Stimulated activated CD4-positive, alpha-beta T cell treated with anti-CD3 and anti-CD28 coated beads, Interleukin-2, amount 100 ng/mL, for 48 hours (primary cell): Measurements from ENCODE around the gene CAPZA1.
"Not testable (repeated sequence)": the region's sequence is repeated elsewhere in the genome, so short reads cannot be mapped to it uniquely, and the experiment has no call there.

ENCODE experiments used
- DNase-seq, 2 donors: peaks; one replicate each; pipeline ENCODE4 v3.0.0-alpha.2; 2020

Gene CAPZA1

DNA sequence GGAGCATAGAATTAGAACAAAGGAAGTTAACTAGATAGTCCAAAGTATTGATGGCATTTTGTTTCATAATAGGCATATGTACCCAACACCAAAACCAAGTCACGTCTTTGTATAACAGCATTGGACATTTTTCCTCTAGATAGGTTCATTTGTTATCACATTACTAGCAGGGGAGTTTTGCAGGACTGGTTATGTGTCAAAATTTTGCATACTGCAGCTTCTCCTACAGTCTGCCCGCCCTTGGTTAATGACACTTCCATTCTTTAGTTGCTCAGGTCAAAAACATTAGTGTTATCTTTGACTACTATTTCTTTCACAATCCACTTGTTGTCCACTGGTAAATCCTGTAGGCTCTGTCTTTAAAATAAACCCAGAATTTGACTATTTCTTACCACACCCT lies 8.9 kb downstream of the CAPZA1 start:
- DNase-seq = no peak

DNA sequence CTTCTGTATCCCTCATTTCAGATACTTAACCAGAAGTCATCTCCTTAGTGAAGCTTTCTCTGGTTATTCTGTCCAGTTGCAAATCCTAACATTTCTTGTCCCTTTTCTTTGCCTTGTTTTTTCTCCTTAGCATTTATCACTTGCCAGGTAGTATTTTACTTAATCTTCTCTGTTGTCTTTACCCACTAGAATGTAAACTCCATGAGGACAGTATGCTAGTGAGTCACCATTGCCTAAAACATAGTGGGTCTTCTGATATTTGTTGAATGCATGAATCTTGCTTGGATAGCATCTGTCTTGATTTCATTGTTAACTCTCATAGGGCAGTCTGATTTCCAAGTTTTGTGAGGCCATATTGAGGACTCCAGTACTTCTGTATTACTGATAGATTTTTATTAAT lies 9.6 kb downstream of the CAPZA1 start:
- DNase-seq = no peak

DNA sequence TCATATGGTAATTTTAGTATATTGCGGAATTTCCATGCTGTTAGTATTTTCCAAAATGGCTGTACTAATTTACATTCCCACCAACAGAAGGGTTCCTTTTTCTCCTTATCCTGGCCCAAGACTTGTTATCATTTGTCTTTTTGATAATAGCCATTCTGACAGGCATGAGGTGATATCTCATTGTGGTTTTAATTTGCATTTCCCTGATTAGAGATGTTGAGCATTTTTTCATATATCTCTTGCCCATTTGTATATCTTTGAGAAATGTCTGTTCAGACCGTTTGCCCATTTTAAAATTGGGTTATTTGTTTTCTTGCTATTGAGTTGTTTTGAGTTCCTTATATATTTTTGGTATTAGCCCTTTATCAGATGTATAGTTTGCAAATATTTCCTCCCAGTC lies 14.0 kb downstream of the CAPZA1 start:
- DNase-seq = no peak

- no peak for DNase-seq
Observed at GRCh38 chr1:112634367-112634766, 14.7 kb downstream of the CAPZA1 start.

- no peak for DNase-seq
Observed at GRCh38 chr1:112636056-112636455, 16.4 kb downstream of the CAPZA1 start.

DNA sequence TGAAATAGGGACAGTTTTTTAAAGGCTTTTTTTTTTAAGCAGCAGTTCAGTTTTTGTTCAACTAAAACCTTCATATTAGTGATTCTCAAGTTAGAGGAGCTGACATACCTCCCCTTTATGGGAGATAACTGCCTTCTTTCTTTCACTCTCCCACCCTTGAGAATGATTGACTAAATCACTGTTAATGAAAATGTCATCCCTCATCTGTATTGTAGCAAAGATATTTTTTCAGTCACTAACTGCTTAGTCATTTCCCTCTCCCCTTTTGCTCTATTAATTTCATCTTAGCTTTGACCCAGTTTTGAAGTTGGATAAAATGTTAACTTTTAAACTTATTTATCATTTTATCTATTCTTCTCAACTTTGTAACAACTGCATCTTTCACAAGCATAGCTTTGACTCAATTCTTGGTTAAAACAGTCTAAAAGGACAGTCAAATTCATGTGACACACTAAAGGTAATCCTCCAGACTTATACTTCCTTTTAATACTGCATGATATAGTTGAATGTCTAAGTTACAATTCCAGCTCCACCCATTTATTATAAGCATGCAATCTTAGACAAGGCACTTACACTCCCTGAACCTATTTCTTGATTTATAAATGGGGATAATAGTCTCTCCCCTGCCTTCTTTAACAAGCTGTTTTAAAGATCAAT lies 17.1 kb downstream of the CAPZA1 start:
- no peak for DNase-seq

DNA sequence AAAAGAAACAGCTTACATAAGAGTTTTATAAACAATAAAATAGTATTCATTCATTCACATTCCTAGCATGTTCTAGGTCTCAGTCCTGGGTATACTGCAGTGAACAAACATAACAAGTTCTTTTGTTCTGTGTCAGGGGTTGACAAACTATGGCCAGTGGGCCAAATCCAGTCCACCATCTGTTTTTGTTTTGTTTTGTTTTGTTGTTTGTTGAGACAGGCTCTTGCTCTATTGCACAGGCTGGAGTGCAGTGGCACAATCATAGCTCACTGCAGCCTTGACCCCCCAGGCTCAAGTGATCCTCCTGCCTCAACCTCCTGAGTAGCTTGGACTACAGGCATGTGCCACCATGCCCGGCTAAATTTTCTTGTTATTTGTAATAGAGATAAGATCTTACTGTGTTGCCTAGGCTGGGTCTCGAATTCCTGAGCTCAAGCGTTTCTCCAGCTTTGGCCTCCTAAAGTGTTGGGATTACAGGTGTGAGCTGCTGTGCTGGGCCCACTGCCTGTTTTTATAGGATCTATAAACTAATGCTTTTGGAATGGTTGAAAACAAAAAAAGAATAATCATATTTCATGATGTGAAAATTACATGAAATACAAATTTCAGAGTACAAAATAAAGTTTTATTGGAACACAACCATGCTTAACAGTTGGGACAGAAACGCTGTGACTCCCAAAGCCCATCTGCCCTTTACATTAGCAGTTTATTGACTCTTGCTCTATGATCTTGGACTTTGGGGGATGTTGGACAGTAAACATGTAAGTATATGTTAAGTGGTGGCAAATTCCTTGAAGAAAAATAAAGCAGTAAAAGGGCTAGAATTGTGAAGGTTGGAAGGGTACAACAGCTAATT lies 17.9 kb downstream of the CAPZA1 start:
- DNase-seq = no peak

DNA sequence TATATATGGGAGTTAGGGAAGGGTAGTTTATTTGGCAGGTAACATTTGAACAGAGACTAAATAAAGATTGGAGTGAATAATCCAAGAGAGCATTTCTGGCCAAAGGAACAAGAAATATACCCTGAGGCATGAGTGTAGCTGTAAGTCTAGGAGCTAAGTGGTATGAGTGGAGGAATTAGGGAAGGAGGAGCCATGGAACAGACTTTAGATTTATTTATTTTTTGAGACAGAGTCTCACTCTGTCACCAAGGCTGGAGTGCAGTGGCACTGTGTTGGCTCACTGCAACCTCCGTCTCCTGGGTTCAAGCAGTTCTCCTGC lies 18.4 kb downstream of the CAPZA1 start:
- DNase-seq = no peak

- DNase-seq = not testable (repeated sequence)
Observed at GRCh38 chr1:112640437-112640836, 20.8 kb downstream of the CAPZA1 start.

DNA sequence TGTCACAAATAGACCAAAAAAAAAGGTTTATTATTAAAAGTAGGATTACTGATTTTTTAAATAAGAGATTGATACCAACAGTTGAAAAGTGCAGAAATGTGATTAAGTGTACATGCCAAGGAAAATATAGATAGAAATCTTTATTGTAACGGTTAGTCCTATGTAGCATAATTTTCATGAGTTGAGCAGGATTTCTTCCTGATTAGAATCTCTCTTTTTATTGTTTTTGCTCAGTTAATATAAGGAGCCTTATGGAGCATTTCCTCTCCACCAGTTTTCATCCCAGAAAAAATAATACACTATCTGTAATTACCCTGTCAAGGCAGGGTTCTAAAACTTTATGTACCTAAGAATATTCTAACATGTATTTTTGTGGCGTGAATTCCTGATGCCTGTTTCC lies 23.4 kb downstream of the CAPZA1 start:
- DNase-seq = no peak

DNA sequence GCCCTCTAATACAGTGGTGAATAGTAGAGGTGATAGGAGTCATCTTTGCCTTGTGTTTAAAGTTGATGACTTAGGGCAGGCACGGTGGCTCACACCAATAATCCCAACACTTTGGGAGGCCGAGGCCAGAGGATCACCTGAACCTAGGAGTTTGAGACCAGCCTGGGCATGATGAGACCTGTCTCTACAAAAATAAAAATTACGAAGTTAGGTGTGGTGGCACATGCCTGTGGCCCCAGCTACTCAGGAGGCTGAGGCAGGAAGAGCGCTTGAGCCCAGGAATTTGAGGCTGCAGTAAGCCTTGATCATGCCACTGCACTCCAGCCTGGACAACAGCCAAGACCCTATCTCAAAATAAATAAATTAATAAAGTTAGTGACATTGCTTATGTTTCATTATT lies 26.6 kb downstream of the CAPZA1 start:
- DNase-seq = no peak

- DNase-seq = no peak
Observed at GRCh38 chr1:112651205-112651604, 31.6 kb downstream of the CAPZA1 start.

- DNase-seq = no peak
Observed at GRCh38 chr1:112665857-112666256, 46.2 kb downstream of the CAPZA1 start.

DNA sequence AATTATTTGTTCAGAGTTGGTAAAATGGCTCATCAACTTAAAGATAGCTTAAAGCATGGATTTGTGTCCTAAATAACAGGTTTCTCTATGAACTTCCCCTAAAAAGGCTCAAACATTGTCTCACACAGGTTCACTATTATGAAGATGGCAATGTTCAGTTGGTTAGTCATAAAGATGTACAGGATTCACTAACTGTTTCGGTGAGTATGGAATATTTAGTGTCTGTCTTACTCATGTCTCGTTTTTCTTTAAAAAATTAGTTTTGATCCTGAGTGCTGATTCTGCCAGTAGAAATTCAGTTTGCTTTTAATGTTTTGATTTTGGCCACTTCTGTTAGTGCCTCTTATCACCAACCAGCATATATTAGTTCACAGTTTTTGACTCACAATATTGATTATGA lies 47.3 kb downstream of the CAPZA1 start:
- no peak for DNase-seq

- no peak for DNase-seq
Observed at GRCh38 chr1:112672009-112672408, 52.4 kb downstream of the CAPZA1 start.

DNA sequence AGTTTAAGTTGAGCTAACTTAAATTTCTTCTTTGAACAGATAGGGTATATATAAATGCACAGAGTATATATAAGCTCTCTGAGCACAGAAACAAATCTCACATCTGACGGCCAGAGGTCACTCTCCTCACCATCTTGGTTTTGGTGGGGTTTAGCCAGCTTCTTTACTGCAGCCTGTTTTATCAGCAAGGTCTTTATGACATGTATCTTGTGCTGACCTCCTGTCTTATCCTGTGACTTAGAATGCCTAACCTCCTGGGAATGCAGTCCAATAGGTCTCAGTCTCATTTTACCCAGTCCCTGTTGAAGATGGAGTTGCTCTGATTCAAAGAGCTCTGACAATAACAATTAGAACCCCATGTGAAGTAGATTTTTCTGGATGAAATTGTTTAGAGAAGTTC lies 53.2 kb downstream of the CAPZA1 start:
- DNase-seq = no peak

DNA sequence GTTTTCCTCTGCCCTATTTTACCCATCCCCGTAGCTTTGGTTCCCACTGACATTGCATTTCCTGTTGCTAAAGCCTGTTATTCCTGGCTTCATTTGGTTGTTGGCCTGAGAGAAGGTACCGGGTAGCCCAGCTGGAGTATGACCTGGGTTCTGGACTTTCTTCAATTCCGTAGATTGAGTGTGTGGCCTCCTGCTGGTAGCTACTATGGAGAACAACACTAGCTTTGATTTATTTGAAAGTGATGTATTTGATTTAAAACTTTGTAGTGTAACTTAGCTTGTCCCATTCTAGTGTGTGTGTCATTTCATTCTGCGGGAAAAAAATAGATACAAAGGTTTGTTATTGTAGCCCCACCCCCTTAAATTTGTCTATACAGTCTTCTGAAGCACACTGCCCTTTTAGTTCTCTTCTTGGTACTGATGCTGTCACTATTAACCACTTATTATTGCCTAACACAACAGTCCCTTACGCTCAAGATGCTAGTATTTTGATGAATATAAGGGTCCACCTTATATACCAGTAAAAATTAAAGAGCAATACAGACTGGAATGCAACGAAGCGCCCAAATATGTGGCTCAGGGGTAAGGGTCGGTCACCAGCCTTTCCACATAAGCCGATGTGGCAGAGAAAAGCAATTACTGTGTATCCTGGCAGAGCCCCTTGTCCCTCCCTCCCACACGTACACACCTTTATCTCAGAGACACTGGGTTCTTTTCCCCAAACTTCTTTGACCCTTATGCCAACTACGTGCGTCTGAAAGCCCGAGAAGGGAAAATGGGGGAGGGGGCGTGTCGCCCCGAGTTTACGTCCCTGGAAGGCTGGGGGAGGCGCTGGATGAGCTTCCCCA lies 54.2 kb downstream of the CAPZA1 start:
- no peak for DNase-seq

- DNase-seq = peak; percentile 51 to 55
Observed at GRCh38 chr1:112674440-112674985, 54.9 kb downstream of the CAPZA1 start, which contains the start of gene MOV10. Gene MOV10 (plus strand): TSS chr1:112674659. CDS start chr1:112674913, 254 bp downstream.

DNA sequence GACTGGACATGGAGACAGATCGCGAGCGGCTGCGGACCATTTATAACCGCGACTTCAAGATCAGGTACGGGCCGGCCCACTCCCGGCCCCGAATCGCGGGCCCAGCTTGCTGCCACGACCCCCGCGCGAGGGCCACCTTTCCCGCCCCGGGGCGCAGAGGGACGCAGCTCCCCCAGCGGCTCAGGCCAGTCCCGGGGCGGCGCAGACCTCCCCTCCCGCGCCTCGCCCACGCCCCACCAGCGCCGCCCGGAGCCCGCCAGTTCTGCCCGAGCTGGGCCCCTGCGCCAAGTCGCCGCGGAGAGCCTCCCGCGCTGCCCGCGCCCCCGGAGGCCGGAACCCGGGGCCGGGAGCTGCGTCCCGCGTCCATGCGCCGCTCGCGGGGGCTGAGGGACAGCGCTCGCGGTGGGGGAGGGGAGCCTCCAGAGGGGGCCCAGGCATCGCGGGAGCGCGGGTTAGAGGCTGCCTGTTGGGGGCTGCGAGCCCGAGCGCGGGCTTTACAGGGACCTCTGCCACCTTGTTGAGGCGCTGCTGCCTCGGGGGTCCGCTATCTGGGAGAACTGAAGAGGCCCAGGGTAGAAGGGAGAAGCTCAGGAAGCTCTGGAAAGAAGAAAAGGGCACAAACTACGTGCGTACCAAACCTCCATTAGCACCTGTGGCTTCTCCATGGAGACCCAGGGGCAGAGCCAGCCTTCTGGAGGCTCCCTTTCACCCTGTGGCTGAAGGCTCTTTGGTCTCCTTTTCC lies 55.5 kb downstream of the CAPZA1 start:
- DNase-seq = peak; percentile 24 to 44

- no peak for DNase-seq
Observed at GRCh38 chr1:112675728-112676381, 56.2 kb downstream of the CAPZA1 start.

DNA sequence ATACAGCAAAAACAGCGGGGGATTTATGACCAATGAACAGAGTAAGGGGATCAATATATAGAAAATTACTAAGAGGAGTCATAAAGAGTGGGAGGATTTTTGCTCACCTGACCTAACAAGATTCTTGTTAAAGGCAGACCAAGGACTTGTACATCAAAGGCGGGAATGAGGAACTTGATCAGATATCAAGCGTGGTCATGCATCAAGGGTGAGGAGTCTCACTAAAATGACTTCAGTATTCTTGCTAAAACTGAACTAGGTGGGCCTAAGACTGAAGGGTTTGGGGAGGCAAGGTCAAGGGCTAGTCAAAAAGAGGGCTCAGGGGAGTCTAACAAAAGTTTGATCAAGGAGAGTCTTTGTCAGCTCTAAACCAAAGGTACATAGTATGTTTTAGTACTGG lies 56.9 kb downstream of the CAPZA1 start:
- DNase-seq = no peak

- no peak for DNase-seq
Observed at GRCh38 chr1:112677501-112677900, 57.9 kb downstream of the CAPZA1 start.
